GM18505 (cell line): Measurements from ENCODE around the gene CALN1.

Experiments
- ATAC-seq: cut with Tn5 transposase; IDR thresholded peaks from one replicate; pipeline ENCODE4 v1.9.1; 2021; ENCODE audit not compliant: unreplicated experiment
- POLR2A ChIP-seq: IDR thresholded peaks from 4 replicates; pipeline ENCODE4 v1.6.1; 2011; ENCODE audit warnings: borderline replicate concordance; ENCODE audit not compliant: insufficient read depth, insufficient read length; ENCODE audit errors: extremely low read depth

Gene CALN1

GRCh38 chr7:72057231-72057630 is 354.9 kb downstream of the CALN1 start:
- no peak for ATAC-seq
- TF ChIP-seq POLR2A = no peak

DNA sequence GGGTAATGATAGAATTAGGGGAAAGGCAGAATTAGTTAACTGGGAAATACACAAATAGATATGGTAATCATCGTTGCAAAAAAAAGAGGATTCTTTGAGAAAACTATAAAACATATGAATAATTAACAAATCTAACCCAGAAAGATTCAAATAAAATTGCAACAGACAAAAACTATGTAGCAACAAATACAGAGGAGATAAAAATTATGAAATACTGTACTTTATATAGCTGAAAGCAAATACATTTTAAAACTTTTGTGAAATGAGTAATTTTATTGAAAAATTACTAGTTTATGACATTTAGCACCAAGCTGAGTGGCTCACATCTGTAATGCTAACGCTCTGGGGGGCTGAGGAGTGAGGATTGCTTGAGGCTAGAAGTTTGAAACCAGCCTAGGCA is 356.7 kb downstream of the CALN1 start:
- no peak for ATAC-seq
- no peak for TF ChIP-seq POLR2A

DNA sequence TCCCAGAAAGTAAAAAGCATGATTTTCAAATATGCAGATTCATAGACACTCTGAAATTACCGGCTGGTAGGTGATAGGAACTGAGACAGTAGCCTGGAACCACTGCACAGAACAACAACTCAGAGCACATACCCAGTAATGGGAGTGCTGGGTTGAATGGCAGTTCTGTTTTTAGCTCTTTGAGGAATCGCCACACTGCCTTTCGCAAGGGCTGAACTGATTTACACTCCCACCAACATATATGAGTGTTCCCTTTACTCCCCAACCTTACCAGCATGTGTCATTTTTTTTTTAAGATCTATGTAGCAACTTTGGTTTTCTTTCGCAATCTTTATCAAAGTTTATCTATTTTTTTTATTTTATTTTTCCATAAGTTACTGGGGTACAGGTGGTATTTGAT is 358.8 kb downstream of the CALN1 start:
- ATAC-seq = no peak
- no peak for TF ChIP-seq POLR2A

DNA sequence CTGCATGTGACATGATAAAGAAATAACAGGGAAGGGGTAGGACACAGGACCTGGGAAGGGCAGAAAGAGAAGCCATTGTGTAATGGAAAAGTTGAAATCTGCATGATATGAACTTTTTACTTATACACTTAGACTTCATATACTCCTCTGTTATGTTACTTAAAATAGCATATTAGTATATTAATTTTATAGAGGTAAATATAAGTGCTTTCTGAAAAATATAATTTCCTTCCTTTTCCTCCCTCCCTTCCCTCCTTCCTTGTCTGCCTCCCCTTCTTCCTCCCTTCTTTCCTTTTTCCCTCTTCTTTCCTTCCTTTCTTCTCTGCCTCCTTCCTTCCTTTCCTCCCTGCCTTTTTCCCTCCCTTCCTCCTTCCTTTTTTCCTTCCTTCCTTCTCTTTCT is 363.7 kb downstream of the CALN1 start:
- ATAC-seq = no peak

DNA sequence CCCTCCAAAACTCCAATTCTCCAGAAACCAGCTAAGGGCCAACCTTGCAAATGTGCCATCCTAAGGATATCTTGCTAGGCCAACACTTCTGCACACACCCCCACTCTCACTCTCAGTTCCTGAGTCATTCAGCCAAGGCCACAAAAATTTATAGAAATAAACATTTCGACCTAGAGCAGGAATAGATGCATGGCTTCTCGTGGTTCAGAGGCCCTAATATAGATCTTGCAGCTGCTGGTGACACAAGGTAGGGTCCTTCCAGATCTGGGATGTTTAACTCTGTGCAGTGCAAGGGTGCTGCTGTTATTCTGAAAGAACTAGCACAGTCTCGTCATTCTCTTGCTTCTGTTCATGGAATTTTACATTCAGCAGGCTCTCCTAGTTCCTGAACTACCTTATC is 369.3 kb downstream of the CALN1 start:
- no peak for TF ChIP-seq POLR2A
- ATAC-seq = no peak

More for the DNA sequence above, 363.7 kb downstream of the CALN1 start:
- TF ChIP-seq POLR2A = no peak

DNA sequence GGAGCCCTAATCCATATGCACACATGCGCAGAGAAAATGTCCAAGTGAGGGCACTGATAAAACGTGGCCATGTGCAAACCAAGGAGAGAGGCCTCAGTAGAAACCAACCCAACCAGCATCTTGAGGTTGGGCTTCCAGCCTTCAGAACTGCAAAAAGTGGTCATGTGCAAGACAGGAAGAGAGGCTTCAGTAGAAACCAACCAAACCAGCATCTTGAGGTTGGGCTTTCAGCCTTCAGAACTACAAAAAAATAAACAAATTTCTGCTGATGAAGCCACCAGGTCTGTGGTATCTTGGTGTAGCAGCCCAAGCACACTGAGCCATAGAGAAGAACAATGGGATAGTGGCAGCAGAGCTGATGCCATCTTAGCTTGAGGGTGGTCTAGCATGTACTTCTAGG is 371.5 kb downstream of the CALN1 start:
- TF ChIP-seq POLR2A = no peak
- ATAC-seq = no peak

- TF ChIP-seq POLR2A = no peak
These were observed 372.7 kb downstream of the CALN1 start for GRCh38 chr7:72039460-72039859.

GRCh38 chr7:72038022-72038732 is 374.0 kb downstream of the CALN1 start:
- no peak for TF ChIP-seq POLR2A
- ATAC-seq = no peak

More at GRCh38 chr7:72039460-72039859, 372.7 kb downstream of the CALN1 start:
- ATAC-seq = no peak

DNA sequence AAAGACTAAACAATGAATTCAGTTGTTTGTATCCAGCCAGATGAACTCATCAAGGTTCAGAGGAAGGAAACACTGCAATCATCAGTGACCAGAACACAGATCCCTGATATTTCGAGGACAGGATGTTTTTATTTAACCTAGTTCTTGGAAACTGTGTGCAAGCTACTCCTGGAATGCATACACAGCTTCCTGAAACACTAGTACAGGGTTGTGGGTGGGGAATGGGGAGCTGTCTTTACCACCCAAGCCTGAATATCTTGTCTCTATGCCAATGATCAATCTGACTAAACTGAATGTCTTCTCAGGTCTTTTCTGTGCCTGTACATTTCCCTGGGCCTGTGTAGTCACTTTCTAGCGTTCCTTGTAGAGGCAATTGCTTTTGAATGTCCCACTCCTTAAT is 374.6 kb downstream of the CALN1 start:
- no peak for TF ChIP-seq POLR2A

DNA sequence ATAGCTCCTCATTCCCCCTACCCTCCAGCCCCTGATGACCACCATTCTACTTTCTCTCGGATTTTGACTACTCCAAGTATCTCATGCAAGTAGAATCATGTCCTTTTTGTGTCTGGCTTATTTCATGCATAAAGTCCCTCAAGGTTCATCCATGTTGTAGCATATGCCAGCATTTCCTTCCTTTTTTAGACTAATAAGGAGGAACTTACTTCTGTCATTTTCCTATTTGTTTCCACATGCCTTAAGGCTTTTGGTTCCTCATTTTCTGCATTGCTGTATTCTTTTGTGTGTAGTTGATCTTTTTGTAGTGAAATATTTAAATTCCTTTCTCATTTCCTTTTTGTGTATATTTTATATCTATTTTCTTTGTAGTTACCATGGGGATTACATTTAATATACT is 376.9 kb downstream of the CALN1 start:
- no peak for TF ChIP-seq POLR2A

More for the DNA sequence above, 374.6 kb downstream of the CALN1 start:
- ATAC-seq = no peak

DNA sequence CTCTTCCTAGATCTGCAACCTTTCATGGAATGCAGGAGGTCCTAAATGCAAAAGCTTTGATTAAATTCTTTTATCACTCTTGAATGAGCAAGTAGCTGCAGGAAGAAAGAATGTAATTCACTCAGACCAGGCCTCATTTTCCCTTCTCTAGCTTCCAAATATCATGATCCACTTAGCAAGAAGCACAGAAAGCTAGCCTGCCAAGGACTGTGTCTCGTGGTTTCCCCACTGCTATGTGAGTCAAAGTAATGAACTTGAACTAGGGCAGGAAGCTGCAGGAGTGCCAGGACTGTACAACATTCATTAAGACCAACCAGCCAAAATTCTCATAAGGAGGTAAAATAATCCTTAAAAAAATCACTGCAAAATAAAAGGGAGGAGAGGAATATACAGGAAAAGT is 379.2 kb downstream of the CALN1 start:
- TF ChIP-seq POLR2A = no peak
- no peak for ATAC-seq

More for the DNA sequence above, 376.9 kb downstream of the CALN1 start:
- ATAC-seq = no peak

GRCh38 chr7:72030994-72031667 is 381.0 kb downstream of the CALN1 start:
- no peak for TF ChIP-seq POLR2A
- ATAC-seq = no peak

- TF ChIP-seq POLR2A = no peak
These were observed 383.9 kb downstream of the CALN1 start for GRCh38 chr7:72028267-72028666.

GRCh38 chr7:72025381-72025960 is 386.7 kb downstream of the CALN1 start:
- no peak for TF ChIP-seq POLR2A
- no peak for ATAC-seq

More at GRCh38 chr7:72028267-72028666, 383.9 kb downstream of the CALN1 start:
- no peak for ATAC-seq
